GM06990 (cell line): ENCODE measurements around the gene CPLANE1.
"Not testable (repeated sequence)": the region's sequence is repeated elsewhere in the genome, so short reads cannot be mapped to it uniquely, and the experiment has no call there.

Source experiments
- DNase-seq: peaks from one replicate; pipeline ENCODE4 v3.0.0-alpha.2; 2011; ENCODE audit not compliant: insufficient read length; ENCODE audit errors: extremely low read depth
- H3K27me3 ChIP-seq: replicated peaks from 2 replicates; pipeline ENCODE4 v1.6.0; 2011; ENCODE audit warnings: low read length; ENCODE audit not compliant: control insufficient read depth, insufficient read depth
- H3K36me3 ChIP-seq: 2 replicates; pipeline ENCODE4 v1.5.1; 2011; ENCODE audit warnings: low read length; ENCODE audit not compliant: control insufficient read depth, insufficient read depth
- H3K4me3 ChIP-seq: replicated peaks from 2 replicates; pipeline ENCODE4 v1.5.1; 2011; ENCODE audit warnings: low read depth, mild to moderate bottlenecking, control low read depth, low read length
- CTCF ChIP-seq: IDR thresholded peaks from 2 replicates; pipeline ENCODE4 v1.5.1; 2011; ENCODE audit warnings: low read length, control low read depth, mild to moderate bottlenecking, inconsistent platforms; ENCODE audit not compliant: insufficient read depth, poor library complexity, severe bottlenecking

CPLANE1 gene

GRCh38 chr5:37247036-37247435 is 2.1 kb downstream of the CPLANE1 start:
- no peaks in the 10 kb centered on the region for H3K27me3 ChIP-seq
- H3K4me3 ChIP-seq: no peak overlapping the region
- TF ChIP-seq CTCF: no peak
- no peaks in the 10 kb centered on the region for H3K36me3 ChIP-seq
- DNase-seq: no peak

- DNase-seq: no peak
- Histone ChIP-seq H3K36me3 (peaks cover 4% of the 10 kb centered on the region; the same call in 1 of the 2 replicates), H3K27me3 (no peaks in the 10 kb centered on the region), H3K4me3 (no peak overlapping the region)
- TF ChIP-seq CTCF: no peak
These were observed 14.9 kb downstream of the CPLANE1 start for GRCh38 chr5:37234288-37234687.

GRCh38 chr5:37226377-37226776 is 22.8 kb downstream of the CPLANE1 start:
- TF ChIP-seq CTCF: no peak
- Histone ChIP-seq H3K36me3 (no peaks in the 10 kb centered on the region; the same call in 1 of the 2 replicates), H3K27me3 (no peaks in the 10 kb centered on the region), H3K4me3 (no peak overlapping the region)
- no peak for DNase-seq

GRCh38 chr5:37222181-37222580 is 27.0 kb downstream of the CPLANE1 start:
- no peak overlapping the region for H3K4me3 ChIP-seq
- no peak for DNase-seq
- H3K27me3 ChIP-seq: no peaks in the 10 kb centered on the region
- H3K36me3 ChIP-seq: no peaks in the 10 kb centered on the region; the same call in 1 of the 2 replicates
- no peak for TF ChIP-seq CTCF

- not testable (repeated sequence) for H3K4me3 ChIP-seq, H3K27me3 ChIP-seq, H3K36me3 ChIP-seq, DNase-seq
These were observed 28.8 kb downstream of the CPLANE1 start for GRCh38 chr5:37220426-37220825.

- not testable (repeated sequence) for H3K4me3 ChIP-seq, H3K36me3 ChIP-seq, DNase-seq, H3K27me3 ChIP-seq
These were observed 29.8 kb downstream of the CPLANE1 start for GRCh38 chr5:37219384-37219783.

GRCh38 chr5:37217976-37218375 is 31.2 kb downstream of the CPLANE1 start:
- no peak for TF ChIP-seq CTCF
- Histone ChIP-seq H3K27me3 (no peaks in the 10 kb centered on the region), H3K36me3 (no peaks in the 10 kb centered on the region; the same call in 1 of the 2 replicates), H3K4me3 (no peak overlapping the region)
- no peak for DNase-seq
